GM18951 (cell line): ENCODE results near the gene POU2AF3.

Experiments used
- POLR2A ChIP-seq: IDR thresholded peaks from 4 replicates; pipeline ENCODE4 v1.6.1; 2011; ENCODE audit warnings: mild to moderate bottlenecking; ENCODE audit not compliant: insufficient read length, insufficient read depth; ENCODE audit errors: extremely low read depth
- in situ Hi-C: fragments of 300-500 bp; cut with MboI; formaldehyde crosslinking; loops from one replicate; pipeline ENCODE4 v1.12.0; 2022; ENCODE audit warnings: low sequenced_read_pairs, mixed read lengths, inconsistent platforms; ENCODE audit not compliant: unreplicated experiment

POU2AF3 gene

GRCh38 chr11:111354601-111354891 is 56.2 kb downstream of the POU2AF3 start:
- TF ChIP-seq POLR2A: no peak
- in situ Hi-C loops: no loop called here

- in situ Hi-C loops: no loop called here
- no peak for TF ChIP-seq POLR2A
These were observed 56.8 kb downstream of the POU2AF3 start for GRCh38 chr11:111355101-111355500.

GRCh38 chr11:111355956-111356659 is 57.8 kb downstream of the POU2AF3 start:
- in situ Hi-C loops: no loop called here
- peak; percentile 11 for TF ChIP-seq POLR2A

GRCh38 chr11:111356660-111357048 is 58.3 kb downstream of the POU2AF3 start:
- no peak for TF ChIP-seq POLR2A
- in situ Hi-C loops: no loop called here

- no peak for TF ChIP-seq POLR2A
- in situ Hi-C loops: no loop called here
These were observed 59.0 kb downstream of the POU2AF3 start for GRCh38 chr11:111357150-111358037.
